Measurements from ENCODE around the gene ENDOV. TPM values are rescaled to one million over a fixed set of nuclear protein-coding genes. Genes with fewer than 3 reads are reported as not detected.

ENDOV gene
- polyA plus RNA-seq, 1 experiment, result 29.8 TPM

DNA sequence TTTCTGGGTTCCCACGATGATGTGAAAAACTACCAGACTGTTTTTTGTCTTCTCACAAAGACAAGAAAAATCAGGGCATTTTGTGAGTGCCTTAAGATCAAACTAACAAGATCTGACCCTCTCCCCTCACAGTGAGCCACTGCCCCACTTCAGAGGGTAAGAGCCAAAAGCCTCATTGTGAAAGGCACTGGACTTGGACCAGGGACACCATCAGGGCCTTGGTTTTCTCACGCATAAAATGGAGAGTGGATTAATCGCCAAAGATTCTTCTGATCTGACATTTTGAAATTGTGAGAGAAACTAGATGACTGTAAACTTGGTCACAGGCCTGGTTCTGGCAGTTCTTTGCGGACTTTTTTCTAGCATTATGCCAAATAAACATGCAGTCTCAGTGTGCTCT is 21.0 kb upstream of the ENDOV start:
- ChIA-PET POLR2A (interaction anchor here (0.6 kb wide), 2 partner anchors 8 to 12 kb away, joined by 3 read pairs; no protein-coding TSS in a partner anchor), CTCF (interaction anchor here (1.1 to 1.4 kb wide), 2 partner anchors 10 to 293 kb away, joined by 3 read pairs; partner anchors contain the start of gene GAA)
- Histone ChIP-seq H3K27me3 (ENCODE audit: control insufficient read depth, insufficient read depth, low read length) (no peaks in the 10 kb centered on the region), H3K36me3 (ENCODE audit: control insufficient read depth, insufficient read depth, low read length) (peaks cover 16% of the 10 kb centered on the region), H3K4me3 (ENCODE audit: low read depth, low read length) (no peak overlapping the region)
- TF ChIP-seq, protein P1, sequence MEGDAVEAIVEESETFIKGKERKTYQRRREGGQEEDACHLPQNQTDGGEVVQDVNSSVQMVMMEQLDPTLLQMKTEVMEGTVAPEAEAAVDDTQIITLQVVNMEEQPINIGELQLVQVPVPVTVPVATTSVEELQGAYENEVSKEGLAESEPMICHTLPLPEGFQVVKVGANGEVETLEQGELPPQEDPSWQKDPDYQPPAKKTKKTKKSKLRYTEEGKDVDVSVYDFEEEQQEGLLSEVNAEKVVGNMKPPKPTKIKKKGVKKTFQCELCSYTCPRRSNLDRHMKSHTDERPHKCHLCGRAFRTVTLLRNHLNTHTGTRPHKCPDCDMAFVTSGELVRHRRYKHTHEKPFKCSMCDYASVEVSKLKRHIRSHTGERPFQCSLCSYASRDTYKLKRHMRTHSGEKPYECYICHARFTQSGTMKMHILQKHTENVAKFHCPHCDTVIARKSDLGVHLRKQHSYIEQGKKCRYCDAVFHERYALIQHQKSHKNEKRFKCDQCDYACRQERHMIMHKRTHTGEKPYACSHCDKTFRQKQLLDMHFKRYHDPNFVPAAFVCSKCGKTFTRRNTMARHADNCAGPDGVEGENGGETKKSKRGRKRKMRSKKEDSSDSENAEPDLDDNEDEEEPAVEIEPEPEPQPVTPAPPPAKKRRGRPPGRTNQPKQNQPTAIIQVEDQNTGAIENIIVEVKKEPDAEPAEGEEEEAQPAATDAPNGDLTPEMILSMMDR (IDR thresholded peaks at IDR 0.05; ENCODE audit: insufficient read depth, low read depth, low read length), result no peak
- no peak for DNase-seq (ENCODE audit: low read depth)

GRCh38 chr17:80394629-80395216 is 20.2 kb upstream of the ENDOV start:
- ChIA-PET CTCF (interaction anchor here (0.6 to 1.4 kb wide), 3 partner anchors 9 to 830 kb away, joined by 3 read pairs; no protein-coding TSS in a partner anchor), POLR2A (interaction anchor here (0.6 kb wide), 1 partner anchor 9 kb away, joined by 3 read pairs; no protein-coding TSS in a partner anchor)
- Histone ChIP-seq H3K4me3 (ENCODE audit: low read depth, low read length) (no peak overlapping the region), H3K27me3 (ENCODE audit: control insufficient read depth, insufficient read depth, low read length) (no peaks in the 10 kb centered on the region), H3K36me3 (ENCODE audit: control insufficient read depth, insufficient read depth, low read length) (peaks cover 12% of the 10 kb centered on the region)
- TF ChIP-seq, protein P1 (IDR thresholded peaks at IDR 0.05; ENCODE audit: insufficient read depth, low read depth, low read length), result no peak
- DNase-seq (ENCODE audit: low read depth), result no peak

GRCh38 chr17:80395402-80396151 is 19.4 kb upstream of the ENDOV start:
- TF ChIP-seq, protein P1 (IDR thresholded peaks at IDR 0.05; ENCODE audit: insufficient read depth, low read depth, low read length), result no peak
- Histone ChIP-seq H3K27me3 (ENCODE audit: control insufficient read depth, insufficient read depth, low read length) (no peaks in the 10 kb centered on the region), H3K4me3 (ENCODE audit: low read depth, low read length) (no peak overlapping the region), H3K36me3 (ENCODE audit: control insufficient read depth, insufficient read depth, low read length) (peaks cover 12% of the 10 kb centered on the region)
- no peak for DNase-seq (ENCODE audit: low read depth)
- POLR2A ChIA-PET, result no interaction called here
- CTCF ChIA-PET, result interaction anchor here (0.6 kb wide), 2 partner anchors 605 to 830 kb away, joined by 3 read pairs; no protein-coding TSS in a partner anchor

DNA sequence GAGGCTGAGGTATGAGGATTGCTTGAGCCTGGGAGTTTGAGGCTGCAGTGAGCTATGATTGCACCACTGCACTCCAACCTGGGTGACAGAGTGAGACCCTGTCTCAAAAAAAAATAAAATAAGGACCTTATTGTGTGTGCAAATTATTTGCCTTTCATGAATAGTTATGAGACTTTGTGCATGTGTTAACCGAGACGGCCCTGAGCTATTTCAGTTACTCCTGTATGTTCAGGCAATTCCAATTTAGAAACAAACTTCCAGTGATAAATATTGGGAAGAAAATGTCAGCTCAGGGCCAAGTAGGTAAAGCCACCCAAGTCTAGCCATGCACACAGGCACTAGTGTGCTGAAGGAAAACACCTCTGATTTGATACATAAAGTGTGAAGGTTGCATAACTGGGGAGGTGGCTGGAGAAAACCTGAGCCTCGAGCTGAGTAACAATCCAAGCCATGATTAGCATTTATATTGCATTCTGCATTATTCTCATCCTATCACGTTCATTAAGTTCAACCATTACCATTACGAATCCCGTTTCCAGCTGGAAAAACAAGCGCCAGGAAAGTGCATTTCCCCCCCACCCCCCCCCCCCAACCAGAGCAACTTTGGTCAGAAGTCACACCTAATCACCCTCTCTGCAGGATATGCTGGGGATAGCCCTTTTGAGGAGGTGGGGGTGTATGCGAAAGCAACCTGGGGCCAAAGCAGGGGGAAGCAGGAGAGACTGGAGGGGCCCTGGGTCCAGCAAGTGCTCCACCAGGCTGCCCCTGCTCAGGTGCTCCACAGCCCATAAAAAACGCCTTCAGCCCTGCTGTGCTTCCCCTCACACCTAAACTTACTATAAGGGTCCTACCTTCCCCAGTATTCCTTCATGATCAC is 18.6 kb upstream of the ENDOV start:
- ChIA-PET POLR2A (no interaction called here), CTCF (no interaction called here)
- no peak overlapping the region for H3K4me3 ChIP-seq (ENCODE audit: low read depth, low read length)
- DNase-seq (ENCODE audit: low read depth), result no peak
- peaks cover 10% of the 10 kb centered on the region for H3K36me3 ChIP-seq (ENCODE audit: control insufficient read depth, insufficient read depth, low read length)
- TF ChIP-seq, protein P1 (IDR thresholded peaks at IDR 0.05; ENCODE audit: insufficient read depth, low read depth, low read length), result no peak
- H3K27me3 ChIP-seq (ENCODE audit: control insufficient read depth, insufficient read depth, low read length), result no peaks in the 10 kb centered on the region

- ChIA-PET CTCF (no interaction called here), POLR2A (no interaction called here)
- DNase-seq (ENCODE audit: low read depth), result no peak
- H3K27me3 ChIP-seq (ENCODE audit: control insufficient read depth, insufficient read depth, low read length), result no peaks in the 10 kb centered on the region
- no peak overlapping the region for H3K4me3 ChIP-seq (ENCODE audit: low read depth, low read length)
- TF ChIP-seq, protein P1 (IDR thresholded peaks at IDR 0.05; ENCODE audit: insufficient read depth, low read depth, low read length), result no peak
- peaks cover 10% of the 10 kb centered on the region for H3K36me3 ChIP-seq (ENCODE audit: control insufficient read depth, insufficient read depth, low read length)
Measured at GRCh38 chr17:80397034-80397387, 18.0 kb upstream of the ENDOV start.

Data from BJ (cell line).